ENCODE results near the gene TTC28.

The TTC28 gene

GRCh38 chr22:27985323-27986275 lies 694.0 kb downstream of the TTC28 start:
- no peak overlapping the region for H3K4me3 ChIP-seq (ENCODE audit: low read length)
- DNase-seq (ENCODE audit: low read depth, low spot score) = no peak

DNA sequence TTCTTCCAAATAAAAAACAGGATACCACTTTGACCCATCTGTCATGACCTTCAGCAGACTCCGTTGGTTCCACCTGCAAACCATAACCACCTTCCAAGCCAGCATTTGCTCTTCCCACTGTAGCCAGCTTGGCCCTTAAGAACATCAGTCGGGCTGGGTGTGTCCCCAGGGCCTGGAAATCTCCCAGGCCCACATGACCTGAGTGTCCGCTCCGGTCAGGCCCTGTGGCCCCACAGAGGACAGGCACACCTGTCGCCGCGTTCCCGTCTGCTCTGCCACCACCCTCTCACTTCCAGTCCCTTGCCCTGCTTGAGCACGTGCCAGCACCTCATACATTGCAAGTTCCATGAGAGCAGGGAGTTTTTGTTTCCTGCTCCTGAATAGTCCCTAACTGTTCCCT lies 694.9 kb downstream of the TTC28 start:
- DNase-seq (ENCODE audit: low read depth, low spot score) = no peak
- no peak overlapping the region for H3K4me3 ChIP-seq (ENCODE audit: low read length)

DNA sequence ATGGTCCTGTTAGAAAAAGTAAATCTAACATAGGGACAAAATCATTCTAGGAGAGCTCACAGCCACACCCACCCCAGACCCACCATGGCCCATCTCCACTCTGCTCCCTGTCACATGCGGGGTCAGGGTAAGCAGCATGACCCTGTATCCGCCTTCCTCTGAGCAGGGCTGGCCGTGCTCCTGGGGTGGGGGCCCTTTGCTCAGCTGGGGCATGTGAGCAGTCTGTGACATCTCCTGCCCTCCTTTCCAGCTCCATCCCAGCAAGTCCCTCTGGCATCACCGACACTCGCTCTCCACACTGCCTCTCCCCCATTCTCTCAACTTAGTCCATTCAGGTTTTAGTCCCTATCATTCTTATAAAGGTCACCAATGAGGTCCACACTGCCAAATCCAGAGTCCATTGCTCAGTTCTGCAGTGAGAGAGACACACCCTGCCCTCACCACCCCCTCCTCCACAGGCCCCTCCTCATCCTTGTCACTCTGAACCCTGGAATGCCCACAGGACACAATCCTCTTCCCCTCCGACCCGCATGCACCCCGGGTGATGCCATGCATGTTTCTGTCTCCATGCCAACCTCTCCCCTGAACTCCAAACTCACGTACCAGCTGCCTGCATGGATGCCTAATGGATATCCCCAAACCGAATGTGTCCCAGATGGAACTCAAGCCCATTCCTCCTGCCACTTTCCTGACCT lies 695.5 kb downstream of the TTC28 start:
- no peak for DNase-seq (ENCODE audit: low read depth, low spot score)
- H3K4me3 ChIP-seq (ENCODE audit: low read length) = no peak overlapping the region

DNA sequence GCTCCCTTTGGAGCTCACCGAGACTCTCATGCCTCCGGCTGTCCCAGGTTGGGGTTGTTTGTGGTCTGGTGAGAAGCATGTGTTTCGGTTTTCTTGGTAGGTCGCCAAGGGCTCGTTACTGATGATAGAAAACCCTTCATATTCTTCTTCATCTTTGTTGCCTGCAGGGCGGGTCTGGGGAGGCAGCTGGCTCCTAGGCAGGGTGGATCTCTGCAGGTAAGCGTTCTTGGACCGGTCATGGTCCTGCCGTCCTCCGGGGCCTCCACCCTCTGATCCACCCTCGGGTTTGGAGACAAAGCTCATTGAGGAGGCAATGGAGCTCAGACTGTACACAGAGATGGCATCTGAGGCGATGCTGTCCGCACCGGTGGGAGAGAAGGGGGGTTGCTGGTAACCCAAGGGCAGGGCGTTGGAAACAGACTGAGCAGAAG lies 696.3 kb downstream of the TTC28 start:
- no peak for DNase-seq (ENCODE audit: low read depth, low spot score)
- no peak overlapping the region for H3K4me3 ChIP-seq (ENCODE audit: low read length)

GRCh38 chr22:27982630-27983180 lies 696.9 kb downstream of the TTC28 start:
- DNase-seq (ENCODE audit: low read depth, low spot score) = no peak

DNA sequence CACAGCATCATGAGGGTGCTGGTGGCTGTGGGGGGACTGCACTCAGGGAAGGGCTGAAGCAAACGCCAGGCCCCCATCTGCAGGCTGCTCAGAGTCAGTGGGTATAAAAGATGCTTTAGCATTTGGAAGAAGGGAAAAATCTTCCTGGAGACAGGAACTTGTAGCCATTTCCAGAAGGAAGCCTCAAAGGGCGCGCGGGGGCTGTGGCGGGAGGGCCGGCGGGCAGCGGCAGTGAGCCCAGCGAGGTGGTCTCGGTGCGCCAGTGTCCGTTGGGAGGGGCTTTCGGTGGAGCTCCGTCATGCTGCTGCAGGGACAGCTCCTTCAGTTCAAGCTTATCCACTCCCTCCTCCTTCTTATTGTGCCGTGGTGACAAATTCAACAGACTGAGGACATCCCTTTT lies 697.5 kb downstream of the TTC28 start:
- H3K4me3 ChIP-seq (ENCODE audit: low read length) = no peak overlapping the region
- DNase-seq (ENCODE audit: low read depth, low spot score) = no peak

More at GRCh38 chr22:27982630-27983180, 696.9 kb downstream of the TTC28 start:
- H3K4me3 ChIP-seq (ENCODE audit: low read length) = no peak overlapping the region

DNA sequence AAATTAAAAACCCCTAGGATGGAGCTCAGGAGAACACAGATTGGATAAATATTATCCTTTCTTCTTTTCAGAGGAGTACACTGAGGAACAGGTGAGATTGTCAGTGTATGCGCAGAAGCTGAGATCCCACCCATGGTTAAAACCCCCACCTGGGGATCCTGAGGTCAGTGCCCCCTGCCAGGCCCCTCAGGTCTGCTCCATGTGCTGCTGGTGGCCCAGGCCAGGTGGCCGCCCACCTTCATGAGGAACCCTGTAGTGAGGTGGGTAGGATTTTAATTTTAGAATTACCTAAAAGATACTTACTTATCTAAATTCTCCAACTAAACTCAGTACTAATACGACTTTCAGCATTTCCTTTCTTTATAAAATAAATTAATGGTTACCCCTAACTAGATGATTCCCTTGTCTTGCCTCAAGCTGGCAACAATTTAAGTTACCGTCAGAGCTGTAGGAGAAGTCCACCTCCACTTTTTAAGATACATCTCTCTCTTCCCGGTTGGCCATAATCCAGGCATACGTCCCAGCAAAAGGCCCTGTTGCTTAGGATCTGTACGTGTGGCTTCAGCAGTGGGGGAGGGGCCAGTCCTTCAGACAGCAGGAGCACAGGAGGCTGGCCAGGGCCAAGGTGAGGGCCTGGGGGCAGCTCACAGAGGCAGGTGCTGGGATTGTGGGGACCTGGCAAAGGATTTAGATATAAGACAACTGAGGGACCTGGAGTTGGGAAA lies 699.1 kb downstream of the TTC28 start:
- H3K4me3 ChIP-seq (ENCODE audit: low read length) = no peak overlapping the region
- DNase-seq (ENCODE audit: low read depth, low spot score) = no peak

- no peak overlapping the region for H3K4me3 ChIP-seq (ENCODE audit: low read length)
- no peak for DNase-seq (ENCODE audit: low read depth, low spot score)
These were observed 700.8 kb downstream of the TTC28 start for GRCh38 chr22:27978802-27979201.

DNA sequence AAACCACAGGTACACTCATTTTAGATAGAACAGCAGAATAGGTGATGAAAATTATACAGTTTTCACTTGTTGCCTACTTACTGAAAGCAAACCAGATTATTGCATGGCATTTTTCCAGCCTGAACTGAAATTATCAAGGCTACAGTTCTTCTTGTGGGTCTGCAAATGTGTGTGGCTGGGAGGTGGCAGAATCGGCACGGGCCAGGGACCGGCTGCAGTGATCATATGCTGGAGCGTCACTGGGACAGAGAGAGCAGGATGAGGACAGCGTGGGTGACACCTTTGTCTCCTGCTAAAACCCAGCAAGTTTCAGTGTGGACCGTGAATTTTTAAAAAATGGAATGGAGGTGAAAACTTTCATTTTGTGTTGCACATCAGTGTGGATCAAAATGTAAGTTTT lies 701.3 kb downstream of the TTC28 start:
- DNase-seq (ENCODE audit: low read depth, low spot score) = no peak
- H3K4me3 ChIP-seq (ENCODE audit: low read length) = no peak overlapping the region

DNA sequence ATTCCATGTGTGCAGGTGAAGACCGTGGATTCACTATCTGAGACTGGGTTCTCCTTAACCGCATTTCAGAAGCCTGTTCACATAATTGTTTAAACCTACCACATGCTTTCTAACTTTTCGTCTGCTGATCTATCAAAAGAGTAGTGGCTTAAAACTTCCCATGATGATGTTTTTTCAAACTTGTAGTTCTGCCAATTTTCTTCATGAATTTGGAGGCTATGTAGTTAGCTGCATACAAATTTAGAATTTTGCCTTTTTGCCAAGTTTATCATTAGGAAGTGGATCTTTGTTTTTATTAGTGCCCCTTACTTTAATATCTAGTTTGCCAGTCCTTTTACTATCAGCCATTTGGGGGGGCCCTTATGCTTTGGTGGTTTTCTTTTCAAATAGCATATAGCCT lies 703.1 kb downstream of the TTC28 start:
- no peak overlapping the region for H3K4me3 ChIP-seq (ENCODE audit: low read length)
- DNase-seq (ENCODE audit: low read depth, low spot score) = no peak

DNA sequence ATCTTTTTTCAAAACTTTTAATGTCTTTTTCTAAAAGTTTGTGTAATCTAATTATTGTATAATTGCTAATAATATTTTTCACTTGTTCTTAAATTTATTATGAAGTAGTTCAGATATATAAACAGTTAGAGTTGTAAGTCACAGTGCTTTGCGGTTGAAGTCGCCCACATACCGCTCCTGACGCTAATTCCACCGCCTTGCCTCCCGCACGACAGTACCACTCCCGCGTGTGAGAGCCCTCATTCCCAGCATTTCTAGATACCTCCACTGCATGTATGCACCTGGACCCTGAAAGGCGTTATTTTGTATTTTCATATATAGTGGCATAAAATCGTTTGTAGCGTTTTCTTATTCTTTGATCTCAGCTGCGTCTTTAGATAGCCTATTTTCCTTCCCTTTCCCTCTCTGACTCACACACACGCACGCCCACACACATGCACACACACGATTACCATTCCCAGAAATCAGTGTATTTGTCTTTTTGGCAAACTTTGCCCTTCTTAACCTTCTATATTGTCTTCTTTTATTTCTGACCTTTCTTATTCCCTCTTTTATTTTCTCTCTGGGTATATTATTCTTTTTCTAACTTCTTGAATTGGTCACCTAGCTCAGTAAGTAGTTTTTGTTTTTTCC lies 704.1 kb downstream of the TTC28 start:
- DNase-seq (ENCODE audit: low read depth, low spot score) = no peak
- H3K4me3 ChIP-seq (ENCODE audit: low read length) = no peak overlapping the region

GRCh38 chr22:27973846-27974245 lies 705.8 kb downstream of the TTC28 start:
- H3K4me3 ChIP-seq (ENCODE audit: low read length) = no peak overlapping the region

DNA sequence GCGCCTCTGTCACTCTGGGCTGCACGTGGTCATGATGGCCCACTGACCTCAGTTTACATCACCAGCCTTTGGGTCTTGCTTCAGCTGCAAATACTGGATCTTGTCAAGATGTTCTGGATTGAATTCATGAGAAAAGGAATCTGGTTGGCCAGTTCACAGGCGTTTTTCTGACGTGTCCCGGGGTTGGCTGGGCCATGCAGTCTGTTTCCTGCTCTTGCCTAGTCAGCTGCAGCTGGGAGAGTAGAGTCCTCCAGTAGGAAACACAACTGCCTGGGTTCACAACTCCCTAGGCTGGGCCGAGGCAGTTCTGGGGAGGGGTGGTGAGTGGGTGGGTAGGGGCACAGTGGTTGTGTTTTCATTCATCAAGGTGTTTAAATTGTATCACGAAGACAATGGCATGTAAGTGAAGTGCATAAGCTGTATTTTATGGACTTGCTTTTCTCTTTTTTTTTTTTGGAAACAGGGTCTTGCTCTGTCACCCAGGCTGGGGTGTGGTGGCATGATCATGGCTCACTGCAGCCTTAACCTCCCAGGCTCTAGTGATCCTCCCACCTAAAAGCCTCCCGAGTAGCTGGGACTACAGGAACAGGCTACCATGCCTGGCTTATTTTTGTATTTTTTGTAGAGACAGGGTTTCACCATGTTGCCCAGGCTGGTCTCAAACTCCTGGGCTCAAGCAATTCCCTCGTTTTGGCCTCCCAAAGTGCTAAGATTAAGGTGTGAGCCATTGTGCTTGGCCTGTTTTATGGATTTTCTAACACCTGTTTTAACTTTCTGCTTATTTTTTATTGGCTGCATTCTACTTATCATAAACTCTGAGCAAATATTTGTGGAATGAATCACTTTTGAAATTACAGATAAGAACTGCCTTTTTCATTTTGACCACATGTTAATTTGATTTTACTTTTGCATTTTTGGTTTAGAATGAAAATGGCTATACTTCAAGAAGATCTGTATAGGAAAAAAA lies 706.6 kb downstream of the TTC28 start:
- DNase-seq (ENCODE audit: low read depth, low spot score) = no peak
- H3K4me3 ChIP-seq (ENCODE audit: low read length) = no peak overlapping the region

More at GRCh38 chr22:27973846-27974245, 705.8 kb downstream of the TTC28 start:
- DNase-seq (ENCODE audit: low read depth, low spot score) = no peak

- H3K4me3 ChIP-seq (ENCODE audit: low read length) = no peak overlapping the region
- DNase-seq (ENCODE audit: low read depth, low spot score) = no peak
These were observed 707.7 kb downstream of the TTC28 start for GRCh38 chr22:27971926-27972325.

DNA sequence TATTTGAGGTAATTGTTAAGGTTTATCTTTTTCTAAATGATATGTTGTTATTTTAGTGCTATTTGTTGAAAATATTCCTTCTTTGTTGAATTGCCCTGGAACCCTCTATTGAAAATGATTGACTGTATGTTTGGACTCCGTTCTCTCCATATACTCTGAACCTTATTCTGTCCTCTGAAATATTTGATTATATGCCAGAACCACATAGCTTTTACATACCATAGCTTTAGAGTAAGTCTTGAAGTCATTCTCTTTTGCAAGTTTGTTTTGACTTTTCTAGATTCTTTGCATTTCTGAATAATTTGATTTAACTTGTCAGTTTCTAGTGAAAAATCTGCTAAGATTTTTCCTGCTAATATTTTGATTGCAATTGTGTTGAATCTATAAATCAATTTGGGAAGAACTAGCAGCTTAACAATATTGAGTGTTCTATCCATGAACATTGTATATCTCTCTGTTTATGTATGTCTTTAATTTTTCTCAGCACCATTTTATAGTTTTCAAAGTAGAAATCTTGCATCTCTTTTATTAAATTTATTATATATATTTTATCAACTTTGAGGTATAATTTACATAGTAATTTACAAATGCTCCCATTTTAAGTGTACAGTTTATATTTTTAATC lies 708.9 kb downstream of the TTC28 start:
- DNase-seq (ENCODE audit: low read depth, low spot score) = no peak
- H3K4me3 ChIP-seq (ENCODE audit: low read length) = no peak overlapping the region

DNA sequence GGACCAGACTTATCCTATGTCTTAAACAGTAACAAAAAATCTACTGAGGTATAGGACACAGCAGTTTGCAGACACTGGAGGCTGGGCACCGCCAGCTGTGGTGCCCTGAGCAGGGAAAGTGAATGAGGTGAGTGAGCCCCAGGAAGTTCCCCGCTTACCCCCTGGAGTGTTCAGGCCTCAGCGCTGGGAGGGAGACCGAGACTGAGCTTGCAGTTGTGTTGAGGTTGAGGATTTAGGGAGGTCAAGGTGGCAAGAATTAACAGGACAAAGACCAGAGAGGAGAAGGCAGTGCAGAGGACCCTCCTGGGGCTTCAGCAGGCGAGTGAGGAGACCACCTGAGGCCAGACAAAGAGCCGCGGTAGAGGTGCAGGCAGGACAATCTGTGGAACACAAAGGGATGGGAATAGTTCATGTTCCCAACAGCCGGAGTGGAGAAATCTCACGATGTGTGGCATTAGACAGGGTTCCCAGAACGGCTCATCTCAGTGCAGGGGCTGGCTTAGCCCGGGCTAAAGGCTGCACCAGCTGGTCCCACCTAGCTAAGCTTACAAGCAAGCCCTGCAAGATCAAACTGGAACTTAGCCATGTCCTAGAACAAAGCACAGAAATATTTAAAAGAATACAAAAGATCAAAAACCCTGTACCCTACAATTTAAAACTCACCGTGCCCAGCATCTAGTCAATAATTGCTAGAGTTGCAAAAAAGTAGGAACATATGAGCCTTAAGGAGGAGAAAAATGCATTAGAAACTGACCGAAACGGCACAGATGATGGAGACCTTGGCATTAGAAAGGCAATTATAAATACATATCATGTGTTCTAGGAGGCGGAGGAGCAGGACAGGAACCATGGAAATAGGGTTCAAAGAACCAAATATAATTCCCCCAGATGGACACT lies 713.2 kb downstream of the TTC28 start:
- DNase-seq (ENCODE audit: low read depth, low spot score) = no peak
- no peak overlapping the region for H3K4me3 ChIP-seq (ENCODE audit: low read length)

Measured in Jurkat, Clone E6-1 (cell line).